ENCODE measurements around the gene GPC5. TPM values are rescaled to one million over a fixed set of nuclear protein-coding genes. Genes with fewer than 3 reads are reported as not detected.
"Not testable (repeated sequence)": the region's sequence is repeated elsewhere in the genome, so short reads cannot be mapped to it uniquely, and the experiment has no call there.

GPC5 gene
- total RNA-seq, 4 donors from 2014 or later = 0.24 to 30.8 (median 1.8) TPM; not detected in 1

- no peak for DNase-seq
- Histone ChIP-seq H3K9me3 (no peaks in the 10 kb centered on the region), H3K4me3 (no peak overlapping the region), H3K36me3 (no peaks in the 10 kb centered on the region), H3K27ac (no peak overlapping the region), H3K4me1 (no peaks in the 10 kb centered on the region), H3K27me3 (no peaks in the 10 kb centered on the region)
- intact Hi-C loops (cut with DNase I; ENCODE audit: low total_unique reads) = no loop called here
- TF ChIP-seq, protein P1, sequence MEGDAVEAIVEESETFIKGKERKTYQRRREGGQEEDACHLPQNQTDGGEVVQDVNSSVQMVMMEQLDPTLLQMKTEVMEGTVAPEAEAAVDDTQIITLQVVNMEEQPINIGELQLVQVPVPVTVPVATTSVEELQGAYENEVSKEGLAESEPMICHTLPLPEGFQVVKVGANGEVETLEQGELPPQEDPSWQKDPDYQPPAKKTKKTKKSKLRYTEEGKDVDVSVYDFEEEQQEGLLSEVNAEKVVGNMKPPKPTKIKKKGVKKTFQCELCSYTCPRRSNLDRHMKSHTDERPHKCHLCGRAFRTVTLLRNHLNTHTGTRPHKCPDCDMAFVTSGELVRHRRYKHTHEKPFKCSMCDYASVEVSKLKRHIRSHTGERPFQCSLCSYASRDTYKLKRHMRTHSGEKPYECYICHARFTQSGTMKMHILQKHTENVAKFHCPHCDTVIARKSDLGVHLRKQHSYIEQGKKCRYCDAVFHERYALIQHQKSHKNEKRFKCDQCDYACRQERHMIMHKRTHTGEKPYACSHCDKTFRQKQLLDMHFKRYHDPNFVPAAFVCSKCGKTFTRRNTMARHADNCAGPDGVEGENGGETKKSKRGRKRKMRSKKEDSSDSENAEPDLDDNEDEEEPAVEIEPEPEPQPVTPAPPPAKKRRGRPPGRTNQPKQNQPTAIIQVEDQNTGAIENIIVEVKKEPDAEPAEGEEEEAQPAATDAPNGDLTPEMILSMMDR (IDR thresholded peaks at IDR 0.05) = no peak
- TF ChIP-seq POLR2A (IDR thresholded peaks at IDR 0.05) = no peak
These were observed 1282.8 kb downstream of the GPC5 start for GRCh38 chr13:92681239-92681638.

DNA sequence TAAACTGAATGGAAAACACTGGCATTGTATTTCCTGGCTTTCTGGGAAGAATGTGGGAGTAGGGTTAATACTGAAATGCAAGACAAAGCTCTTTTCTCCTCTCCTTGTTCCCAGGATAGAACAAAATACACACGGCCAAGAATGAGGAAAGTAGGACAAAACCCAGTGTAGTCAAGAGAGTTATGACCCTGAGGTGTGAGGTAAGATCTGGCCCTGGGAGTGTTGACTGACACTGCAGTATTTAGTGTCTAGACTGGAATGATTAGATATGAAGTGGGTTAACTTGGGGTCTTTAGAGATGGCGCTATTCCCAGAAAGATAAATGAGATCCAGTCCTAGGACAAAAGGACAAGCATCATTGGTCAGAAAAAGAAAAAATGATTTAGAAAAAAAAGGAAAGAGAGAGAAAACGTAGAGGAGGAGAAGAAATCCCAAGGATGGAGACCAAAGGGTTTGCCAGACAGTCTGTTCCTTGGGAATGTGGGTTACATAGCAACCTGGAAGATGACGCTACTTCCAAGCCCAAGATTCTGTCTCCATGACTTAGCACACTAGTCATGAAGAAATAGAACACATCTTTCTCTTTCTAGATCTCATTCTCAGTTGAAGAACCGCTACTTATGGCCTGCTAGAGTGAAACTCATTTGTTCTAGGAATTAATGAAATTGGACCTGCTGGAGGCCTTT is 1284.6 kb downstream of the GPC5 start:
- Histone ChIP-seq H3K4me1 (no peaks in the 10 kb centered on the region), H3K9me3 (no peaks in the 10 kb centered on the region), H3K27ac (no peak overlapping the region), H3K27me3 (no peaks in the 10 kb centered on the region), H3K36me3 (no peaks in the 10 kb centered on the region), H3K4me3 (no peak overlapping the region)
- intact Hi-C loops (cut with DNase I; ENCODE audit: low total_unique reads) = no loop called here
- DNase-seq = no peak
- no peak for TF ChIP-seq POLR2A (IDR thresholded peaks at IDR 0.05)
- TF ChIP-seq, protein P1 (IDR thresholded peaks at IDR 0.05) = no peak

DNA sequence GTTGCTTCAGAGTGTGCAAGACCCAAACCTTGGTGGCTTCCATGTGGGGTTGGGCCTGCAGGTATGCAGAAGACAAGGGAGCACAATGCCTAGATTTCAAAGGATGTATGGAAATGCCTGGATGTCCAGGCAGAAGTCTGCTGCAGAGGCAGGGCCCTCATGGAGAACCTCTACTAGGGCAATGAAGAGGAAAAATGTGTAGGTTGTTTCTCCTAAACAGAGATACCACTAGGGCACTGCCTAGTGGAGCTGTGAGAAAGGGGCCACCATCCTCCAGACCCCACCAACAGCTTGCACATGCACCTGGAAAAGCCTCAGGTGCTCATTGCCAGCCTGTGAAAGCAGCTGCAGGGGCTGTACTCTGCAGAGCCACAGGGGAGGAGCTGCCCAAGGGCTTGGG is 1295.6 kb downstream of the GPC5 start:
- no peaks in the 10 kb centered on the region for H3K9me3 ChIP-seq
- no peaks in the 10 kb centered on the region for H3K36me3 ChIP-seq
- no peak overlapping the region for H3K27ac ChIP-seq
- H3K4me1 ChIP-seq = no peaks in the 10 kb centered on the region
- TF ChIP-seq, protein P1 (IDR thresholded peaks at IDR 0.05) = no peak
- no peak for TF ChIP-seq POLR2A (IDR thresholded peaks at IDR 0.05)
- H3K4me3 ChIP-seq = no peak overlapping the region
- intact Hi-C loops (cut with DNase I; ENCODE audit: low total_unique reads) = no loop called here
- H3K27me3 ChIP-seq = no peaks in the 10 kb centered on the region
- no peak for DNase-seq

DNA sequence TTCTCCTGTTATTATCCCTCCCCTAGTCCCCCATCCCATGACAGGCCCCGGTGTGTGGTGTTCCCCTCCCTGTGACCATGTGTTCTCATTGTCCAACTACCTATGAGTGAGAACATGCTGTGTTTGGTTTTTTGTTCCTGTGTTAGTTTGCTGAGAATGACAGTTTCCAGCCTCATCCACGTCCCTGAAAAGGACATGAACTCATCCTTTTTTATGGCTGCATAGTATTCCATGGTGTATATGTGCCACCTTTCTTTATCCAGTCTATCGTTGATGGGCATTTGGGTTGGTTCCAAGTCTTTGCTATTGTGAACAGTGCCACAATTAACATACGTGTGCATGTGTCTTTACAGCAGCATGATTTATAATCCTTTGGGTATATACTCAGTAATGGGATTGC is 1297.4 kb downstream of the GPC5 start:
- intact Hi-C loops (cut with DNase I; ENCODE audit: low total_unique reads); H3K4me1 ChIP-seq; H3K27me3 ChIP-seq; H3K9me3 ChIP-seq; DNase-seq; H3K27ac ChIP-seq; H3K4me3 ChIP-seq; H3K36me3 ChIP-seq: not testable (repeated sequence)

DNA sequence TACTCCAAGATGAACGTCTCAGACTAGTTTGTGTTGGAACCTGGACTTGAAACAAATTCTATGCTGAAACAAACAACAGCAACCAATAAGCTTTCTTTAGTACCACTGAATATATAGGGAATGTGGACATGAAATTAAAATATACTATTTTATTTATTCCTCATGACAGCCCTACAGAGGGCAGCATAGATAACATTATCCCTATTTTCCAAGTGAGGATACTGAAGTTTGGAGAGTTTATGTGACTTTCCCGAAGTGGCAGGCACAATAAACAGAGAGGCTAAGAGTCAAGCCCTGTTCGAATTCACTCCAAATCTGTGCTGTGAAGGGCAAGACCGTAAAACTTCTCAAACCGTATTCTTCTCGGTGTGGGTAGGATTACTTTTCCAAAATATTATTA is 1318.3 kb downstream of the GPC5 start:
- no peaks in the 10 kb centered on the region for H3K9me3 ChIP-seq
- no peaks in the 10 kb centered on the region for H3K36me3 ChIP-seq
- no peaks in the 10 kb centered on the region for H3K27me3 ChIP-seq
- H3K27ac ChIP-seq = no peak overlapping the region
- H3K4me3 ChIP-seq = no peak overlapping the region
- no peak for DNase-seq
- intact Hi-C loops (cut with DNase I; ENCODE audit: low total_unique reads) = no loop called here
- TF ChIP-seq, protein P1 (IDR thresholded peaks at IDR 0.05) = no peak
- no peak for TF ChIP-seq POLR2A (IDR thresholded peaks at IDR 0.05)
- H3K4me1 ChIP-seq = no peaks in the 10 kb centered on the region

- Histone ChIP-seq H3K36me3 (no peaks in the 10 kb centered on the region), H3K4me1 (no peaks in the 10 kb centered on the region), H3K9me3 (no peaks in the 10 kb centered on the region), H3K27ac (no peak overlapping the region), H3K27me3 (no peaks in the 10 kb centered on the region), H3K4me3 (no peak overlapping the region)
- DNase-seq = no peak
- no peak for TF ChIP-seq POLR2A (IDR thresholded peaks at IDR 0.05)
- TF ChIP-seq, protein P1 (IDR thresholded peaks at IDR 0.05) = no peak
- intact Hi-C loops (cut with DNase I; ENCODE audit: low total_unique reads) = no loop called here
These were observed 1319.4 kb downstream of the GPC5 start for GRCh38 chr13:92717857-92718256.

All from uterus (tissue), 4 donors.